ENCODE measurements around the gene RIC1.

GRCh38 chr9:5628183-5628529 is 751 bp upstream of the RIC1 start:
- no peak for TF ChIP-seq ELF4 (IDR thresholded peaks at IDR 0.05)
- no peak for TF ChIP-seq ZNF384 (IDR thresholded peaks at IDR 0.05)
- TF ChIP-seq TARDBP (IDR thresholded peaks at IDR 0.05), result no peak
- no peak for TF ChIP-seq BHLHE40 (IDR thresholded peaks at IDR 0.05; ENCODE audit: borderline replicate concordance)
- TF ChIP-seq SP1 (IDR thresholded peaks at IDR 0.05), result no peak
- no peak for TF ChIP-seq FOXK2 (IDR thresholded peaks at IDR 0.05)
- no peak for TF ChIP-seq NFRKB (IDR thresholded peaks at IDR 0.05)
- no peak for TF ChIP-seq FOXA1 (IDR thresholded peaks at IDR 0.05)
- TF ChIP-seq HDGF (IDR thresholded peaks at IDR 0.05; ENCODE audit: borderline replicate concordance), result no peak

Measured in HEK293T (cell line).